Panc1 (cell line): ENCODE measurements around the gene SPDYC. TPM values are rescaled to one million over a fixed set of nuclear protein-coding genes. Genes with fewer than 3 reads are reported as not detected.
A peak's percentile ranks its signal among the peaks of the same experiment; 100 is the strongest.

Source experiments
- ATAC-seq: fragments of 200-7000 bp; cut with Tn5 transposase; 2 replicates; pipeline ENCODE4 v1.9.1; 2020; ENCODE audit warnings: mild to moderate bottlenecking, moderate library complexity
- BruUV-seq: library from RNA; stranded (reverse); fragments of 400-500 nt; replicated peaks from 2 replicates; lab custom pipeline; 2021; lab: Mats Ljungman, UMichigan
- CTCF ChIA-PET: fragments of 300-600 bp; sonication (Branson Sonifier 250); formaldehyde crosslinking; loops from one replicate; lab custom pipeline; 2022; ENCODE audit warnings: antibody characterized with exemption; lab: Charles Lee
- POLR2A ChIA-PET: fragments of 300-600 bp; sonication (Branson Sonifier 250); formaldehyde crosslinking; loops from one replicate; lab custom pipeline; 2022; ENCODE audit warnings: antibody characterized with exemption; lab: Charles Lee
- DNase-seq: peaks from one replicate; pipeline ENCODE4 v3.0.0-alpha.2; 2010; ENCODE audit warnings: low read depth, low spot score
- H3K27ac ChIP-seq: 2 replicates; pipeline ENCODE4 v1.5.1; 2011; ENCODE audit warnings: mild to moderate bottlenecking, low read length, inconsistent platforms
- H3K27me3 ChIP-seq: fragments of 200-500 bp; sonication (Bioruptor generic); 2 replicates; pipeline ENCODE4 v1.6.0; 2014; ENCODE audit warnings: low read length, inconsistent platforms; ENCODE audit not compliant: control insufficient read depth, insufficient read depth
- H3K36me3 ChIP-seq: fragments of 200-500 bp; sonication (Bioruptor generic); 2 replicates; pipeline ENCODE4 v1.5.1; 2014; ENCODE audit warnings: inconsistent platforms, mild to moderate bottlenecking, low read length, moderate library complexity; ENCODE audit not compliant: control insufficient read depth, insufficient read depth
- H3K4me1 ChIP-seq: 2 replicates; pipeline ENCODE4 v1.5.1; 2011; ENCODE audit warnings: inconsistent platforms, mild to moderate bottlenecking, low read length, moderate library complexity; ENCODE audit not compliant: control insufficient read depth, insufficient read depth
- H3K4me3 ChIP-seq, 2 experiments: 2 replicates each; pipeline ENCODE4 v1.5.1; 2011 to 2012; ENCODE audit warnings: low read depth in 2 of 2, low read length in 2 of 2, mild to moderate bottlenecking in 2 of 2, inconsistent platforms in 1 of 2, moderate library complexity in 1 of 2
- H3K9me3 ChIP-seq: fragments of 200-500 bp; sonication (Bioruptor generic); 2 replicates; pipeline ENCODE4 v1.5.1; 2014; ENCODE audit warnings: low read depth, mild to moderate bottlenecking, inconsistent platforms, low read length, moderate library complexity; ENCODE audit not compliant: control insufficient read depth, insufficient read depth
- CTCF ChIP-seq: fragments of 450-650 bp; IDR thresholded peaks from 2 replicates; pipeline ENCODE4 v1.5.1; 2017; ENCODE audit warnings: mild to moderate bottlenecking
- POLR2AphosphoS5 ChIP-seq: IDR thresholded peaks from 2 replicates; pipeline ENCODE4 v1.6.1; 2012; ENCODE audit warnings: mild to moderate bottlenecking, low read depth, low read length, moderate library complexity
- REST ChIP-seq, 2 experiments: IDR thresholded peaks; 2 replicates each; pipeline ENCODE4 v1.6.1; 2011 to 2012; ENCODE audit warnings: low read depth in 2 of 2, control low read depth in 1 of 2, low read length in 1 of 2, mild to moderate bottlenecking in 1 of 2, moderate library complexity in 1 of 2; ENCODE audit not compliant: insufficient read depth in 1 of 2
- SIN3A ChIP-seq: IDR thresholded peaks from 2 replicates; pipeline ENCODE4 v1.6.1; 2012; ENCODE audit warnings: low read depth, mild to moderate bottlenecking, low read length, moderate library complexity, borderline replicate concordance; ENCODE audit not compliant: insufficient read depth
- TCF7L2 ChIP-seq: IDR thresholded peaks from 2 replicates; pipeline ENCODE4 v1.6.1; 2011; ENCODE audit warnings: mild to moderate bottlenecking, low read depth, low read length, inconsistent platforms
- in situ Hi-C: cut with HindIII; loops from 2 replicates; pipeline ENCODE4 v1.10.0; 2016; ENCODE audit warnings: low sequenced_read_pairs, low pct_unique_long_range_greater_than_20kb
- intact Hi-C: fragments of 100-400 bp; cut with micrococcal nuclease; formaldehyde crosslinking; loops from one replicate; pipeline ENCODE4 v1.10.0; 2022; ENCODE audit not compliant: unreplicated experiment
- total RNA-seq: library from RNA; stranded (reverse); gene quantifications from one replicate; pipeline ENCODE4 v1.2.1, GENCODE V29; 2021; ENCODE audit not compliant: unreplicated experiment

Gene SPDYC
- total RNA-seq, 1 experiment from 2014 or later, result not detected

- Histone ChIP-seq H3K9me3 (no peaks in the 10 kb centered on the region), H3K27me3 (no peaks in the 10 kb centered on the region), H3K4me1 (0 out of 2 replicates have a peak, but pooled peaks cover 7% of the 10 kb centered on the region), H3K27ac (no peak overlapping the region), H3K36me3 (no peaks in the 10 kb centered on the region), H3K4me3 (no peak overlapping the region)
- no peak for DNase-seq
- TF ChIP-seq POLR2AphosphoS5, result no peak
- no peak for TF ChIP-seq TCF7L2
- TF ChIP-seq CTCF, result no peak
- TF ChIP-seq REST (IDR thresholded peaks at IDR 0.05; ENCODE audit: insufficient read depth in 1 of 2, low read depth in 2 of 2, low read length in 1 of 2), result no peak
- no peak for TF ChIP-seq SIN3A
- ChIA-PET CTCF (no interaction called here), POLR2A (no interaction called here)
- in situ Hi-C loops (no loop called here), intact Hi-C loops (no loop called here)
- no peak for ATAC-seq
- no TSS peak for BruUV-seq
These were observed 6.3 kb upstream of the SPDYC start for GRCh38 chr11:65163684-65164083.

- DNase-seq (no peak), ATAC-seq (0 out of 2 replicates have a peak, but pooled peaks have one; percentile 43)
- in situ Hi-C loops (no loop called here), intact Hi-C loops (no loop called here)
- Histone ChIP-seq H3K9me3 (no peaks in the 10 kb centered on the region), H3K4me1 (0 out of 2 replicates have a peak, but pooled peaks cover 10% of the 10 kb centered on the region), H3K4me3 (peak overlapping the region; percentile 22 to 43), H3K36me3 (no peaks in the 10 kb centered on the region), H3K27me3 (no peaks in the 10 kb centered on the region), H3K27ac (peak overlapping the region; percentile 78)
- no peak for TF ChIP-seq REST (IDR thresholded peaks at IDR 0.05; ENCODE audit: insufficient read depth in 1 of 2, low read depth in 2 of 2, low read length in 1 of 2)
- no peak for TF ChIP-seq SIN3A
- TF ChIP-seq TCF7L2, result peak; percentile 69; the same call in 1 of the 2 replicates
- no peak for TF ChIP-seq CTCF
- TF ChIP-seq POLR2AphosphoS5, result no peak
- POLR2A ChIA-PET, result interaction anchor here (0.6 to 0.7 kb wide), 6 partner anchors 8 to 1220 kb away, joined by 4 to 16 read pairs (median 5); no protein-coding TSS in a partner anchor
- CTCF ChIA-PET, result interaction anchor here (0.6 to 0.7 kb wide), 2 partner anchors 15 to 374 kb away, joined by 3 to 9 read pairs; no protein-coding TSS in a partner anchor
- BruUV-seq, result no TSS peak
These were observed 4.4 kb upstream of the SPDYC start for GRCh38 chr11:65165410-65166317.
